Measurements from ENCODE around the gene SNTA1. TPM values are rescaled to one million over a fixed set of nuclear protein-coding genes. Genes with fewer than 3 reads are reported as not detected.
A peak's percentile ranks its signal among the peaks of the same experiment; 100 is the strongest.

Gene SNTA1
- total and polyA plus RNA-seq, 2 of the 13 experiments (the other 11 are each of a cell fraction or from before 2014, with no cell fraction given), result 16.4 to 18.3 TPM

- TF ChIP-seq SNAPC4 (CRISPR knock-in tag; IDR thresholded peaks at IDR 0.05) (no peak), DNMT1 (CRISPR knock-in tag; IDR thresholded peaks at IDR 0.05) (peak; percentile 74), NFIB (CRISPR knock-in tag; IDR thresholded peaks at IDR 0.05; ENCODE audit: borderline replicate concordance) (no peak), NR3C1 (CRISPR knock-in tag; IDR thresholded peaks at IDR 0.05) (no peak), ZNF607 (CRISPR knock-in tag; IDR thresholded peaks at IDR 0.05; ENCODE audit: borderline replicate concordance) (peak; percentile 33; the same call in 1 of the 2 replicates), HCFC1 (IDR thresholded peaks at IDR 0.05; ENCODE audit: low read depth, low read length) (0 out of 2 replicates have a peak, but pooled peaks have one; percentile 15), UBTF (CRISPR knock-in tag; IDR thresholded peaks at IDR 0.05) (peak; percentile 61), PAXIP1 (CRISPR knock-in tag; conservative IDR thresholded peaks at IDR 0.05) (0 out of 2 replicates have a peak, but pooled peaks have one; percentile 40), ZBTB26 (CRISPR knock-in tag; IDR thresholded peaks at IDR 0.05; ENCODE audit: borderline replicate concordance) (no peak), RAD51 (IDR thresholded peaks at IDR 0.05; ENCODE audit: borderline replicate concordance) (no peak)
These were observed at the start of gene SNTA1 (continued) for GRCh38 chr20:33443512-33444239.
